ENCODE results near the gene C4orf50. TPM values are rescaled to one million over a fixed set of nuclear protein-coding genes. Genes with fewer than 3 reads are reported as not detected.

C4orf50 gene
- total and polyA plus RNA-seq, 2 of the 8 experiments (the other 6 are each of a cell fraction or from before 2014, with no cell fraction given): 0.08 to 0.22 TPM

- H2AFZ ChIP-seq (ENCODE audit: low read length): no peak overlapping the region
- no peak overlapping the region for H3K4me3 ChIP-seq (ENCODE audit: extremely low read depth in 1 of 4, insufficient read depth in 2 of 4, low read depth in 3 of 4, low read length in 4 of 4)
- no peak overlapping the region for H3K14ac ChIP-seq (ENCODE audit: insufficient read length)
- H3K9ac ChIP-seq (replicated peaks in 1 of 4; ENCODE audit: extremely low read depth in 1 of 4, low read depth in 3 of 4, low read length in 3 of 4): no peak overlapping the region
- no peak overlapping the region for H3K56ac ChIP-seq (replicated peaks; ENCODE audit: insufficient read length, low read depth, low read length)
- no peak overlapping the region for H3K23ac ChIP-seq (ENCODE audit: insufficient read length)
- no peak overlapping the region for H2AK5ac ChIP-seq (ENCODE audit: low read depth, low read length)
- no peak overlapping the region for H3K4ac ChIP-seq (replicated peaks; ENCODE audit: insufficient read length, low read depth, low read length)
- H3K79me2 ChIP-seq (ENCODE audit: control insufficient read depth in 1 of 2, insufficient read depth in 2 of 2, low read length in 2 of 2): no peaks in the 10 kb centered on the region
- peaks cover 2% of the 10 kb centered on the region; the same call in 1 of the 2 replicates for H3K23me2 ChIP-seq (ENCODE audit: low read depth, low read length)
- H3K18ac ChIP-seq (ENCODE audit: extremely low read depth, low read length): no peak overlapping the region
- no peaks in the 10 kb centered on the region for H4K20me1 ChIP-seq (replicated peaks in 1 of 2; ENCODE audit: control insufficient read depth in 1 of 2, insufficient read depth in 2 of 2, low read length in 2 of 2)
- no peaks in the 10 kb centered on the region for H3K9me3 ChIP-seq (ENCODE audit: insufficient read depth in 2 of 2, low read depth in 1 of 2, low read length in 1 of 2)
- H4K91ac ChIP-seq (replicated peaks; ENCODE audit: insufficient read length, low read length): no peak overlapping the region
- H3K4me2 ChIP-seq (ENCODE audit: insufficient read depth in 1 of 2, low read depth in 2 of 2, low read length in 2 of 2): no peak overlapping the region
- no peak overlapping the region for H3K27ac ChIP-seq (ENCODE audit: low read depth, low read length)
- DNase-seq (ENCODE audit: low read depth in 1 of 2, low spot score in 2 of 2) (no peak), FAIRE-seq (no peak)
- no peak overlapping the region for H4K5ac ChIP-seq (ENCODE audit: insufficient read length, low read depth, low read length)
- no peaks in the 10 kb centered on the region for H3K36me3 ChIP-seq (ENCODE audit: control insufficient read depth in 2 of 4, insufficient read depth in 4 of 4, low read length in 3 of 4)
- H2BK12ac ChIP-seq (ENCODE audit: low read depth, low read length): no peak overlapping the region
- H2BK120ac ChIP-seq (replicated peaks; ENCODE audit: low read depth, low read length): no peak overlapping the region
- H4K8ac ChIP-seq (ENCODE audit: extremely low read depth, insufficient read depth, low read length): no peak overlapping the region
- H2BK5ac ChIP-seq (ENCODE audit: low read depth, low read length): no peak overlapping the region
- peaks cover 0 to 2% (median 0%) of the 10 kb centered on the region in 4 experiments; a peak in 1 of 7 replicates for H3K27me3 ChIP-seq (replicated peaks in 1 of 4; ENCODE audit: control insufficient read depth in 3 of 4, extremely low read depth in 1 of 4, insufficient read depth in 3 of 4, low read length in 3 of 4)
- CTCF ChIA-PET (ENCODE audit: partially characterized antibody): interaction anchor here (0.6 to 1.3 kb wide), 6 partner anchors 19 to 1247 kb away, joined by 3 to 4 read pairs (median 3); no protein-coding TSS in a partner anchor
- no peak overlapping the region for H2BK15ac ChIP-seq (ENCODE audit: low read length)
- POLR2A ChIA-PET (ENCODE audit: partially characterized antibody): interaction anchor here (0.8 kb wide), 1 partner anchor 10 kb away, joined by 3 read pairs; no protein-coding TSS in a partner anchor
- H3K79me1 ChIP-seq (ENCODE audit: low read depth, low read length): no peaks in the 10 kb centered on the region
- peaks cover 0 to 7% (median 1%) of the 10 kb centered on the region in 4 experiments; a peak in 3 of 7 replicates for H3K4me1 ChIP-seq (replicated peaks in 1 of 4; ENCODE audit: control insufficient read depth in 3 of 4, insufficient read depth in 4 of 4, low read length in 3 of 4)
- H2BK20ac ChIP-seq (ENCODE audit: low read length): no peak overlapping the region
- 88% methylated on average over 11 of the region's 12 CpGs; no CpG with 5 or more reads in 1 of the 2 experiments for WGBS, 2 experiments (ENCODE audit: extremely low coverage in 1 of 2, insufficient coverage in 1 of 2, insufficient read length in 1 of 2, insufficient replicate concordance in 2 of 2, low coverage in 1 of 2, low lambda C conversion rate in 2 of 2, missing lambda C conversion rate in 1 of 2)
- no peak for TF ChIP-seq GTF2F1 (IDR thresholded peaks at IDR 0.05; ENCODE audit: borderline replicate concordance, low read depth, low read length)
- no peak for TF ChIP-seq HDAC2 (IDR thresholded peaks at IDR 0.05; ENCODE audit: borderline replicate concordance in 1 of 2, low read depth in 2 of 2, low read length in 2 of 2)
- no peak for TF ChIP-seq KDM1A (IDR thresholded peaks at IDR 0.05; ENCODE audit: borderline replicate concordance, low read length)
- TF ChIP-seq RBBP5 (IDR thresholded peaks at IDR 0.05; ENCODE audit: borderline replicate concordance, low read depth, low read length): no peak
These were observed 93.6 kb downstream of the C4orf50 start for GRCh38 chr4:5924461-5925125.

All from H1 (cell line).